Stimulated activated CD8-positive, alpha-beta memory T cell treated with anti-CD3 and anti-CD28 coated beads, Interleukin-12 subunit alpha, Interleukin-12 subunit beta, amount 100 ng/mL, for 24 hours (primary cell): Measurements from ENCODE around the gene ETS1.
"Not testable (repeated sequence)": the region's sequence is repeated elsewhere in the genome, so short reads cannot be mapped to it uniquely, and the experiment has no call there.

Experiments
- DNase-seq: peaks from one replicate; pipeline ENCODE4 v3.0.0-alpha.2; 2020; ENCODE audit errors: extremely low read depth

The ETS1 gene

DNA sequence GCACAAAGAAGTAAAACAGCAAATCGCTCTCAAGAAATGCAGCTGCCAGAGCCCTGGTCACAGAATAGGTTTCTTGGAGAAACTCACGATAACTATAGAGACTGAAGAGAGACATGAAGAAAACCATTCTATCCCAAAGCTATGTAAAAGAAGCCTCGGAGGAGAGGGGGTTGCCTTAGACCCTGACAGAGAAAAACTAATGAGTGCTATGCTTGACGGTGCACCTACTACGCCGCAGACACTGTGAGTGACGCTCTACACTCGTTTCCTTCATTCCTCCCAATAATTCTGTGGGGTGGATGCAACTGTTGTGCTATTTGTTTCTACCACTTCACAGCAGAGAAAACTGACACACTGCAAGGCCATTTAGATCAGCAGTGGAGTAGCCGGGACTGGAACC is 121.8 kb downstream of the ETS1 start:
- DNase-seq: no peak

DNA sequence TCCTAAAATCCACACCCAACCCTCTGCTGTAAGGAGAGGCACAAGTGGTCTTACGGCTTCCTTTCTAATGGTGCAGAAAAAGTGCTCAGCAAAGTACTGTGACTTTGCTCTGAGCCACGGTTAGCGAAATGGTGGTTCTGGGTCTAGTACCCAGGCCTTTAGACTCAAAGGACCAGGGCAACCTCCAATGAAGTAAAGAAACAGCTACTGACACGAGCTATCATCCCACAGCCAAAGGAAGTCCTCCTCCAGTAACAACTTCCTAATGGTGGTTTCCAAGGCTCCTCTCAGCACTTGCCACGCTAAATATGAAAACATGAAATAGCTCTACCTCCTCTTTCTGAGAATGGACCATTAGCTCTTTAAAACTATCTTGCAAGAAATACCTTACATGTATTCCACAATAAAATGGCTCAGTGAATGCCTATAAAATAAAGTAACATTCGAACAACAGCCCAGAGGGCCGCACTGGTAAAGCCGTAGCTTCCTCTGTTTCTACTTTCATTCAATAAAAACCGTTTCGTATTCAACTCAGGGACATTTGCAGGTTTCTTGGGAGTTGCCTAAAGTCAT is 122.4 kb downstream of the ETS1 start:
- no peak for DNase-seq

DNA sequence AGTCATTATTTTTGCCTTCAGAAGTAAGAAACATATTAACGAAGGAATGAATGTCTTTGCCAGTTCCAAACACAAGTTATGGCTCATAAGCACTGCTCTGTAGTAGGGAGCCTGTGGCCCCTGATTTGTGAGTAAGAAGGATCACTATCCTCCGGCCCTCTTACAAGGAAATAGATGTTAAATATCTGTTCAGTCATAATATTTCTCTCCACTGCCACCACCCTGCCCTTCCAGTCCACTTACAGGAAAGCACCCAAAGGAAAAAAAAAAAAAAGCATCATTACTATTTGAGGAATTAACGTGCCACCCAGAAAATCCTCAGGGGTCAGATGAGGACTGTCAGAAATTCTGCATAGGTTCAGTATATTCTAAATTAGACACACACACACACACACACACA is 123.4 kb downstream of the ETS1 start:
- DNase-seq: no peak

DNA sequence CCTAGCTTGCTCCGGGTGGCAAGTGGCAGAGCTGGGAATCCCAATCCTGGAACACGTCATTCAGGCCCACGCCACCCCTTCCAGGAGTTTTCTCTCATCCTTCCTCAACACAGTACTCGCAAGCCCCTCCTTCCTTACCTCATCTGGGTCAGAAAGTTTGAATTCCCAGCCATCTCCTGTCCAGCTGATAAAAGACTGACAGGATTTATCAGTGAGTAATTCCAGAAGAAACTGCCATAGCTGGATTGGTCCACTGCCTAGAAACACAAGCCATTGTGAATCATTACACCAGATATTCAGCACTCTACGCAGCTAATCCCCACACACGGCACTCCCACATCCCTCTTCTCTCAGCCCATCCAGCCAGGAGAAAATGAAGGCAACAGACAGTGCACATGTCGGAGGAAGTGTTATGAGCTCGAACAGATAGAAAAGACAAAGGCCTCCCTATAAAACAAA is 124.0 kb downstream of the ETS1 start:
- DNase-seq: no peak

DNA sequence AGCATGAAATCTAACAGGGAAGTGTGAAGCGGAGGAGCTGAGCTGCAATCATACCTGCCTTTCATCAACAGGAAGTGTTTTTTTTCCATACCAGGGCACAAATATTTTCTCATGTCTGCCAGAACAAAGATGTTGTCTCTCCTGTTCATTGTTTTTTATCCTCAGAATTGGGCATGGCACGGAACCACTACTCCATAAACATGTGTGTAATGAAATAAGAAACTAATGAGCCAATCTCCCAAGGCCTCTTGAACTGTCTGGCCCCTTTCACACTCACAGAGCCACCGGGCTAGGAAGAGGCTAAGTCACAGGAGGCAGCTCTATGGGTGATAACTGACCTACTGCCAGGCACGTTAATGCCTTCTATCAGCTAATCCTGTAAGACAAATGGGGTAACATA is 124.4 kb downstream of the ETS1 start:
- DNase-seq: no peak

DNA sequence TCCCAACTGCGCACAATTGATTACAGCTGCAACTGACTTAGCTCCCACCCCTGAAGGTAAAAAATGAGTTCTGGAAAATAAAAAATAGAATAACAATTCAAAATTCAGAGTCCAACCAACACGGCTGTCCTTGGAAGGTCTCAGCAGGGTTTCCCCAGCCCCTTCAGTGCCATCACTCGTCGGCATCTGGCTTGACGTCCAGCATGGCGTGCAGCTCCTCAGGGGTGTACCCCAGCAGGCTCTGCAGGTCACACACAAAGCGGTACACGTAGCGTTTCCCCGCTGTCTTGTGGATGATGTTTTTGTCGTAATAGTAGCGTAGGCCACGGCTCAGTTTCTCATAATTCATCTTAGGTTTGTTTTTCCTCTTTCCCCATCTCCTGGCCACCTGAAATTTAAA is 125.2 kb downstream of the ETS1 start:
- no peak for DNase-seq

DNA sequence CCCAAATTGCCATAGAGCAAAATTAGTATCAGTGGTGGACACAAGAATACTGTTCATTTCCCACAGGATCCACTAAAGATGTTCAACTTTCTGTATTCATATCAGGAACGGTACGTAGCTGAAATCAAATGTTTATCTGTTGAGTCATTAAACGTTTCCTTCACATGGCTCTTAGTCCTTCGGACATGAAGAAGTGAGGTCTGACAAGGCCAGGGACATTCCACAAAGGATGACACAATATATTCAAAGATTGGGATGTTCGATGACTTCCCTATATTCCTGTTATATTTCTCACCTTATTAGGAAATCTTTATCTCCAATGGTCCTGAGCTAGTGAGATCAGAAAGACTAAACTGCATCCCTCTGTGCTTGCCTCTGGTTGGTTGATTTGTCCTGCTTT is 129.0 kb downstream of the ETS1 start:
- DNase-seq: no peak

DNA sequence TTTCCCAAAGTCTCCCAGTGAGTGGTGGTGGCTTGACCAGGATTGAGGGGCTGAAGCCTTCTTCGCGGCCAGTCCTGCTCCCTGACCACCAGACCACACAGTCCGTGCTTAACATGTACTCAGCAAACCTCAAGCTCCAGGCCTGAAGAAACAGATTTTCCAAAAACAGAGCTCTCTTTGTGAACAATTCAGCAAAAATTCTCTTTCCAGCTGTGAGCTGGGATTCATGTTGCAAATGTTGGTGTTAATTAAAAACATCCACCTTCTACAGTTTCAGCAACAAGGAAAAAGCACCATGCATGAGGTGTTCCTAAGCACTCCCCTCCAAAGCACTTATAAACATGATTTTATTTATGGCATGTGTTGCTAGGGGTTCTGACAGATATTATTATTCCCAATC is 129.5 kb downstream of the ETS1 start:
- DNase-seq: no peak

DNA sequence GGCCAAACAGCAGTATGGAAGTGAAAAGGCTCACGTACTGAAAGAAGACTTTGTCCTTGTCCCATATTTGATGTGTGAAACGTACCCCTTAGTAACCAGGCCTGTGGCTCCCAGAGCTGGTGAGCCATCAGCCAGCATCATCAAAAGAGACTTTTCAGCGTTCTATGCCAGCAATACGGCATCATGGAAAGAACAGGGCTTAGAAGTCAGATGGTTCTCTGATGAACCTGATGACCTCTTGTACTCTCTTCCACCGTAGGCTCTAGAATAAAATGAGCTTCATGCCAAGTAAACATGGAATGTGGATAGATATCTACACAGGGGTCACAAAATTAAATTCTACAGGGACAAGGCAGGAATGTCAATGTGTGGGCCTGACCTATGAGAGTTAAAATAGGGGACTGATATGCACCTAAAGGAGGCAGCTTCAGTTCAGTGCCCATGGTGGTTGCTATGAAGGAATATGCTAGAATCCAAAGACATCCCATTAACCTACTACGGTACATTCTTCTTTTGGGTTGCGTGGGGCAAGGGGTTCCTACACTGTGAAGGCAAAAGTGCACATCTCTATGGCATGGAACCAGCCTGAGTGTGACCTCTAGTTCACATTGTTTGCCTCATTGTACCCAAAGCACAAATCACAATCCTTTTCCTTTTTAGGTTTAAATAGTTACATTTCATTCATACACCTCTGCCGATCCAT is 130.6 kb downstream of the ETS1 start:
- no peak for DNase-seq

DNA sequence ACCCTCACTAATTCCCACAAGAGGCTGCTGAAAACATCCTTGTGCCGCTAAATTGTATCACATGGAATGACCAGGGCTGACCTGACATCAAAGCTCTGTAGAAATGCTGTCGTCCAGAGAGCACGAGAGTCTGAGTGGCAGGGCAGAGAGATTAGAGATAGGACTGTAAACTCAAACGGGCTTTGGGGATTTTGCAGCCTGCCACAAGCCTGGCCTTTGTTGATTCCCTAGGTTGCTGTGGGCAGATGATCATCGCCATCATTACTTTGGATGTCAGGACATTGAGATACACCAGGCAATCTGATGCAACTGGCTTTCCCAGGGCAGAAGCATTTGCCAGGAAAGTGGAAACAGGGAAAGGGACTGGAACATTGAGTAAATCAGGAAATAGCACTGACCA is 131.6 kb downstream of the ETS1 start:
- DNase-seq: no peak

DNA sequence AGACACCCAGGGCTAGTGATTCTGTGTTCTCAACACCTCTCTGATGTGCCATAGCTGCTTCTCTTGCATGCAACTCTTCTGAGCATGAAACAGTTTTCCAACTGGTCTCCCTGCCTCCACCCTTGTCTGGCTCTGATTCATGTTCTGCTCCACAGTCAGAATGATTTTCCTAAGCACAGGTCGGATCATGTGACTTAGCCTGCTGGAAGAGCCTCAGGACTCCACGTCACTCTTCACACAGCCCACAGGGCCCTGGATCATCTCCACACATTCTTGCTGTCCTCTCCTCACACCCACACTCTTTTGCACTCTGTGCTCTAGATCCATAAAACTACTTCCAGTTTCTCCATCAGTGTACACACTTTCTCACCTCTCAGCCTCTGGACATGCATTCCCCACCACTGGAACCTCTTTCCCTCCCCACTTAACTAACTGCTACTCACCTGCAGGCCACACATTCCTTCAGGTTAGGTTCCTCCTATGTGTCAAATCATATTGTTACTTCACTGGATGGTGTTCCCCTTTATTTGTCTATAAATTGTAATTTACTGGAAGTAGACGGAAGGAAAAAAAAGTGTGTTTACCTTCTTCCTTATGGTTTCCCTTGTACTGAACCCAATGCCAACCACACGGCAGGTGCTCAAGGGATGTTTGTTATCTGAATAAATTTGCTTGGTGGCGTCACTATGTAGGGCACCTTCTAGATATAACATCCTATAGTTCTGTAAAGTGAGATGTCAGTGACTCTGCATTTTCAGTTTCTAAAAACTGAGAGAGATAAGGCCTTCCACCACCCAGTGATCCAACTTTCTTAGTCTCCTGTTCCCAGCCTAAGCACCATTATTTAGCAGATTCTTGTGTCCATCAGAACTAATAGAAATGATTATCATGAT is 133.7 kb downstream of the ETS1 start:
- no peak for DNase-seq

DNA sequence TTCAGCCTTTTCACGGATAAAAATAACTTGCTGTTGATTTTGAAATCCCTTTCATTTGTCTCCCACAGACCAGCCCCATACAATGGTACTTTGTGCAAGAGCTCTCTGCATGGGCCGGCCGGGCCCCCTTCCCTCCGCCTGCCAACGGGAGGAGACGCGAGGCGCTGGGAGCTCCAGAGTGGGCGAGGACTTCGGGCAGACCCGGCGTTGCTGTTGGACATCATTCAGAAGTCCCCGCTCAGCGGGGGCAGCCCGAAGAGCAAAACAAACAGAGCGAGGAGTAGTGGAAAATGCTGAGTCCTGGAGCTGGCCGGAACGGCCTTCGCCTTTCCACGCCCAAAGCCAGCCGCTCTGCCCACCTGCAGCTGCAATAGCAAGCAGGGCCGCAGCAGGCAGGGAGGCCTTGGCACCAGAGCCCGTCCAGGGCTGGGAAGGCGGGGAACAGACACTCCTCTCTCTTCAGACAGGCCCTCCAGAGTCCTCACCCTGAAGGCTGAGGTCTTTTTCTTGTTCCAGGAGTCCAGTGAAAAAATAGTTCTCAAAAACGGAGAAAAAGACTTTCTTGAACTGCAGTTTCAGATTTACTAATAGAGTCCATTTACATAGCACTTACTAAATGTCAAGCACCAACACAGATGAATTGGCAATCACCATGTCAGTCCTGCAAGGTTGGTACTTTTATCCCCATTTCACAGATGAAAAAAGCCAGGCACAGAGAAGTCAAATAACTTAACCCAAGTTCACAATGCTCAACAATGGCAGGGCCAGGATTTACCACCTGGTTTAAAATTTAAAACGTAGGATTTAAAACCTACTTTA is 135.5 kb downstream of the ETS1 start:
- DNase-seq: no peak

DNA sequence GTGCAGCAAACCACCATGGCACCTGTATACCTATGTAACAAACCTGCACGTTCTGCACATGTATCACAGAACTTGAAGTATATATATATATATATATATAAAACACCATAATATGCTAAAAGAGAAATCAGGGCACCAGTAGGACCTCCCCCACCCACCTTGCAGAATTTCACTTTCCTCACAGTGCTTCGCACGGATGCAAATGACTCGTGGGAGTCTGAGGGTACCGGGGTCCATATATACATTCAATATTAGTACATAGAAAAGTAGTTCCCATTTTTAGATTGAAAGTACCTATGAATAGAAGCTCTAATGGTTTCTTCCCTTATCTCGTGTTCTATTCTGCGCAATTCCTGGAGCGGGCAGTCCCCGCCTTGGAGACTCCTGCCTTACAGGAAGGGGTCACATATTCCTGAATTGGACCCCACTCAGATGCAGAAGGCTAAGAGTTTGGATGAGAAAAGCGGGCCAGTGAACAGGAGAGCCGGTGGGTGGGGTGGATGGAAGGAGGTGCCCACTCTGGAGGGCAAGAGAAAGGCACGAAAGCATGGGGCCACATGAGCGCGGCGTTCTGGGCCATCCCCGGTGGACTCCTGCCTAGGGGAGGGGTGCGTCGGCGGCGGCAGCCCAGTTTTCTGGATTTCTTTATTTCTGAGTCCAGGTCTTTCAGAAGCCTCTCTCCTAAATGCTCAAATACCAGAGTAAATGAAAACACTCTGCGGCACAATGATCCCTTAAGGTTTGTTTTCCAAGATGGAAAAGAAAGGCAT is 136.3 kb downstream of the ETS1 start:
- no peak for DNase-seq

DNA sequence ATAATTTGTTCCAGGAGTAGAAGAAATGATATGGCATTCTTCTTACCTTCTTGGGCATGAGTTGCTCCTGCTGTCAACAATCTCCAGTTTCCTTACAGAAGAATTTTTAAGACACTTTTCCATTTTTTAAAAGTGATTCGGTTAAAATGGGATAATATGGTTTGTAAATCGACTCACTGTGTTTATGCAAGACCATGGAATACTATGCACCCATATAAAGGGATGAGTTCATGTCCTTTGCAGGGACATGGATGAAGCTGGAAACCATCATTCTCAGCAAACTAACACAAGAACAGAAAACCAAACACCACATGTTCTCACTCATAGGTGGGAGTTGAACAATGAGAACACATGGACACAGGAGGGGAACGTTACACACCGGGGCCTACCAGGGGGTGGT is 136.9 kb downstream of the ETS1 start:
- not testable (repeated sequence) for DNase-seq

DNA sequence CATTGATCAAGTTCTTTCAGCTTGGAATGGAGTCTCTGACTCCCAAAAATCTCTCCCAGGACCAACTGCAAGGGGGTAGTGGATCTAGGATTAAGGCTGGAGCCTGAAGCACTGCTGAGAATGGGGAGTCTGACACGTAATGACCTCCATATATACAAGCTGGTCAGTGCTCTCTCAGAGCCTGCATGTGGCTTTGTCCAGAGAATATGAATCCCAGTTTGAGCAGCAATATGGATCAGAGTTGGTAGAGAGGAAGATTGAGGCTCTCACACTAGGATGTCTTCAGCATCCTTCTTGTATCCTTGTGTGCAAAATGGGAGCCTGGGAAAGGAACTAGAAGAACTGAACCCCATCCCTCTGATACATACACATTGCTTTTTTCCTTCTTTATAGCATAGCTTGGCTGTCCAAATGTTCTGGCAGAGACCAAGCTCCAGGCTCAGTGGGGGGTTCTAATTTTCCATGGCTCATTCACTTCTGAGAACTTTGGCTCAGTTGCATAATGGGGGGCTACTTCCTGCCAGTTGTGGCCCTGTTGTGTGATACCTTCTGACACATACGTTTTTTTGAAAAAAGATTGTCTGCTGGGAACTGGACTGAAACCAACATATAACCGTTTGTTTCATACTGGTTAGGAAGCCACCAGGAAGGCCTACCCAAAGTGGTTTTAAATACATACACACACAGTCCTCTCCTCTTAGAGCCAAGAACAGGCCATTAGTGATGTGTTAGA is 138.2 kb downstream of the ETS1 start:
- no peak for DNase-seq

DNA sequence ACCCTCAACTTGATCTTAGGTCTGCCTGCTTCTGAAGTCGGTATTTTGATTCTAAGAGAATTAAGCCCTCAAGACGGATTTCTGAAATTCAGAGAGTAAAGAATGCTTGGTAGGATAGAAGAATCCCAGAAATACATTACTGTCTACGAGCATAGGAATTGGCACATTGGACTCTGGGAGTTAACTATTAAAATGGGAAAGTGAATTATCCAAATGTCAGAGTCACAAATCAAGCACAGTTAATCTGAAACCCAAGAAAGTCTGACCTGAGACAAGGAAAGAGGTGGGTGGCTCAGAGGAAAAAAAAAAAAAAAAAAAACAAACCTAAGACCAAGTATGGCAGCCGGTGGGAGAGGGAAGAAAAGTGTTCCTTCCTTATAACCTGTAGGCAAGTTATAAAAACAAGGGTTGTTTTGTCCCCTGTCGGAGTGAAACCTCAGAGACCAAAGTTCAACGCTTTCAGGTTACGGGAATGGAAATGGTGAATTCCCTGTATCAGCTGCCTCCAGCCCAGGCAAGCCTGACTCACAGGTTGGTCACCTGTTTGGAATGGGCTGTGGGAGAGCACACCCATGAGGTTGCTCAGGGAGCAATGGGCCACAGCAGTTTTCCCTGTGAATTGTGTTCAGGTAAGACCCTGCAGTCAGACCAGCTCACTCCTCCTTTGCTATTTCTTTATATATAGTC is 139.0 kb downstream of the ETS1 start:
- no peak for DNase-seq

DNA sequence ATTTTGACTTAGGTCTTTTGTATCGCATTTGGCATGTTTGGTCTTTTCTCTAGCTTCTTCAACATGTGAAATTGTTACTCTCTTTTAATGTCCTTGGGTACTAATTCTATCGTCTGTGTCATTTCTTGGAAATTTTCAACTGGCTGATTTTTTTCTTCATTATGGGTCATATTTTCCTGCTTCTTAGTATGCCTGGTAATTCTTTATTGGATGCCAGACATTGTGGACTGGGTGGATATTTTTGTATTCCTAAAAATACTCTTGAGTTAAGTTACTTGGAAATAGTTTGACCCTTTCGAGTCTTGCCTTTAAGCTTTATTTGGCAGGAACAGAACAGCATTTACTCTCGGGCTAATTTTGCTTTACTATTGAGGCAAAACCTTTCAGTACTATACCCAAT is 140.1 kb downstream of the ETS1 start:
- no peak for DNase-seq

DNA sequence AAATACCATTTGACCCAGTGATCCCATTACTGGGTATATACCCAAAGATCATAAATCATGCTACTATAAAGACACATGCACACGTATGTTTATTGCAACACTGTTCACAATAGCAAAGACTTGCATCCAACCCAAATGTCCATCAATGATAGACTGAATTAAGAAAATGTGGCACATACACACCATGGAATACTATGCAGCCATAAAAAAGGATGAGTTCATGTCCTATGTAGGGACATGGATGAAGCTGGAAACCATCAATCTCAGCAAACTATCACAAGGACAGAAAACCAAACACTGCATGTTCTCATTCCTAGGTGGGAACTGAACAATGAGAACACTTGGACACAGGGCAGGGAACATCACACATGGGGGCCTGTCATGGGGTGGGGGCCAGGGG is 141.4 kb downstream of the ETS1 start:
- not testable (repeated sequence) for DNase-seq

DNA sequence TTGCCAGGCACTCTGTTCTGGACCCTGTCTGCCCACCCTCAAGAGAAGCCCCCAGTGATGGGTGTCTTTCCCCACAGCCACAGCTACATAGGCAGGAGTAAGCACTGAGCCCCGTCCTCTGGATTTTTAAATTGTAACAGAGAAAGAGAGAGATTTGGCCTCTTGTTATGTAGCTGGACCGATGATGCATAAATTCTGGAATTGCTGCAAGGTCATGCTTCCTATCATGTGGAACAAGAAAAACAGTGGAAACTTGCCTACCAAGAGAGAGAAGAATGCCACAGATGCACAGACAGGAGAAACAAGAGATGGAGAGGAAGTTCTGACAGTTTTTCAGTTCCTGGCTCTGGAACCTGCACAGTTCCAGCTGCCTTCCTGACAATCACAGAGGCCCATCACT is 150.2 kb downstream of the ETS1 start:
- DNase-seq: no peak

DNA sequence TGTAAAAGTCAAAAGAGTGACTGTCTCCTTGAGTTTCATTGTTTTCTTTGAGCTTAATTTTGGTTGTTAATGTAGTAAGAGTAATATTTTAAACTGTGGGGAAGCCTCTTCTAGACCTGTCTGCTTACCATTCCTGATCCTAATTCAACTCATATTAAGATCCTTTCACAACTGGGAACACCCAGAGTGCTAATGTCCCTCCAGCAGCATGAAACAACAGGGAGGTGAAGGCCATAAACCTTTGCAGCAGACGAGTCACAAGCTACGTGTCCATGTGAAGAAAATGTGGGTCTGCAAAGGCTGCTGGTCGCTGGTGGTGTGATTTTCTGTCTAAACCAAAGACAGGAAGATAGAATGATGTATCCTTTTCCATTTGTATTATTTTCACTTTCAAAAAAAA is 152.5 kb downstream of the ETS1 start:
- no peak for DNase-seq
